ENCODE data around the gene RPP14. TPM values are rescaled to one million over a fixed set of nuclear protein-coding genes. Genes with fewer than 3 reads are reported as not detected.

Gene RPP14
- total and polyA plus RNA-seq, 2 experiments from 2014 or later = 11.7 to 18.6 TPM

DNA sequence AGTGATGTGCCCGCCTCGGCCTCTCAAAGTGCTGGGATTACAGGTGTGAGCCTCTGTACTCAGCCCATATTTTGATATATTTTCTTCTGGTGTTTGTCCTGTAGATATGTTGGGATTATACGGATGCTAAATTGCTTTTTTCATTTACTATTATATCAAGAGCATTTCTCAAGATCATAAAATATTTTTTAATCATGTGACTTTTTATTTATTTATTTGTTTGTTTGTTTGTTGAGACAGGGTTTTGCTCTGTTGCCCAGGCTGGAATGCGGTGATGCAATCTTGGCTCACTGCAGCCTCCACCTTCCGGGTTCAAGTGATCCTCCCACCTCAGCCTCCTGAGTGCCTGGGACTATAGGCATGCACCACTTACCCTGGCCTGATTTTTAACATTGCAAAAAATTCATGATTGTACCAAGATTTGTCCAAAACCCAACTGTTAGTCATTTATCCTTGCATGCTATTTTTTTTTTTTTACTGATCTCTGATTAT lies 23.9 kb downstream of the RPP14 start:
- Histone ChIP-seq H3F3A (replicated peaks; ENCODE audit: low read depth) (no peaks in the 10 kb centered on the region; the same call in 1 of the 2 replicates), H3K9me2 (ENCODE audit: insufficient read depth) (no peaks in the 10 kb centered on the region), H3K79me2 (replicated peaks; ENCODE audit: insufficient read depth) (no peaks in the 10 kb centered on the region), H3K27ac (ENCODE audit: low read depth) (no peak overlapping the region), H2AFZ (no peak overlapping the region), H3K4me3 (no peak overlapping the region), H4K20me1 (replicated peaks; ENCODE audit: insufficient read depth) (no peaks in the 10 kb centered on the region), H3K27me3 (ENCODE audit: insufficient read depth) (peaks cover 25% of the 10 kb centered on the region), H3K4me2 (no peak overlapping the region), H3K4me1 (ENCODE audit: insufficient read depth) (peaks cover 11% of the 10 kb centered on the region), H3K36me3 (ENCODE audit: insufficient read depth) (no peaks in the 10 kb centered on the region)
- H3K9me3 Mint-ChIP-seq = no peaks in the 10 kb centered on the region
- H3K4me1 Mint-ChIP-seq = peaks cover 13% of the 10 kb centered on the region
- no peak for ATAC-seq
- no peaks in the 10 kb centered on the region for H3K36me3 Mint-ChIP-seq (ENCODE audit: low read depth)
- no peak overlapping the region for H3K4me3 Mint-ChIP-seq
- no peak for DNase-seq (ENCODE audit: low spot score)
- H3K27ac Mint-ChIP-seq = no peak overlapping the region
- H3K27me3 Mint-ChIP-seq (ENCODE audit: insufficient read depth, low read depth, poor library complexity) = peaks cover 15% of the 10 kb centered on the region
- TF ChIP-seq, protein P1, sequence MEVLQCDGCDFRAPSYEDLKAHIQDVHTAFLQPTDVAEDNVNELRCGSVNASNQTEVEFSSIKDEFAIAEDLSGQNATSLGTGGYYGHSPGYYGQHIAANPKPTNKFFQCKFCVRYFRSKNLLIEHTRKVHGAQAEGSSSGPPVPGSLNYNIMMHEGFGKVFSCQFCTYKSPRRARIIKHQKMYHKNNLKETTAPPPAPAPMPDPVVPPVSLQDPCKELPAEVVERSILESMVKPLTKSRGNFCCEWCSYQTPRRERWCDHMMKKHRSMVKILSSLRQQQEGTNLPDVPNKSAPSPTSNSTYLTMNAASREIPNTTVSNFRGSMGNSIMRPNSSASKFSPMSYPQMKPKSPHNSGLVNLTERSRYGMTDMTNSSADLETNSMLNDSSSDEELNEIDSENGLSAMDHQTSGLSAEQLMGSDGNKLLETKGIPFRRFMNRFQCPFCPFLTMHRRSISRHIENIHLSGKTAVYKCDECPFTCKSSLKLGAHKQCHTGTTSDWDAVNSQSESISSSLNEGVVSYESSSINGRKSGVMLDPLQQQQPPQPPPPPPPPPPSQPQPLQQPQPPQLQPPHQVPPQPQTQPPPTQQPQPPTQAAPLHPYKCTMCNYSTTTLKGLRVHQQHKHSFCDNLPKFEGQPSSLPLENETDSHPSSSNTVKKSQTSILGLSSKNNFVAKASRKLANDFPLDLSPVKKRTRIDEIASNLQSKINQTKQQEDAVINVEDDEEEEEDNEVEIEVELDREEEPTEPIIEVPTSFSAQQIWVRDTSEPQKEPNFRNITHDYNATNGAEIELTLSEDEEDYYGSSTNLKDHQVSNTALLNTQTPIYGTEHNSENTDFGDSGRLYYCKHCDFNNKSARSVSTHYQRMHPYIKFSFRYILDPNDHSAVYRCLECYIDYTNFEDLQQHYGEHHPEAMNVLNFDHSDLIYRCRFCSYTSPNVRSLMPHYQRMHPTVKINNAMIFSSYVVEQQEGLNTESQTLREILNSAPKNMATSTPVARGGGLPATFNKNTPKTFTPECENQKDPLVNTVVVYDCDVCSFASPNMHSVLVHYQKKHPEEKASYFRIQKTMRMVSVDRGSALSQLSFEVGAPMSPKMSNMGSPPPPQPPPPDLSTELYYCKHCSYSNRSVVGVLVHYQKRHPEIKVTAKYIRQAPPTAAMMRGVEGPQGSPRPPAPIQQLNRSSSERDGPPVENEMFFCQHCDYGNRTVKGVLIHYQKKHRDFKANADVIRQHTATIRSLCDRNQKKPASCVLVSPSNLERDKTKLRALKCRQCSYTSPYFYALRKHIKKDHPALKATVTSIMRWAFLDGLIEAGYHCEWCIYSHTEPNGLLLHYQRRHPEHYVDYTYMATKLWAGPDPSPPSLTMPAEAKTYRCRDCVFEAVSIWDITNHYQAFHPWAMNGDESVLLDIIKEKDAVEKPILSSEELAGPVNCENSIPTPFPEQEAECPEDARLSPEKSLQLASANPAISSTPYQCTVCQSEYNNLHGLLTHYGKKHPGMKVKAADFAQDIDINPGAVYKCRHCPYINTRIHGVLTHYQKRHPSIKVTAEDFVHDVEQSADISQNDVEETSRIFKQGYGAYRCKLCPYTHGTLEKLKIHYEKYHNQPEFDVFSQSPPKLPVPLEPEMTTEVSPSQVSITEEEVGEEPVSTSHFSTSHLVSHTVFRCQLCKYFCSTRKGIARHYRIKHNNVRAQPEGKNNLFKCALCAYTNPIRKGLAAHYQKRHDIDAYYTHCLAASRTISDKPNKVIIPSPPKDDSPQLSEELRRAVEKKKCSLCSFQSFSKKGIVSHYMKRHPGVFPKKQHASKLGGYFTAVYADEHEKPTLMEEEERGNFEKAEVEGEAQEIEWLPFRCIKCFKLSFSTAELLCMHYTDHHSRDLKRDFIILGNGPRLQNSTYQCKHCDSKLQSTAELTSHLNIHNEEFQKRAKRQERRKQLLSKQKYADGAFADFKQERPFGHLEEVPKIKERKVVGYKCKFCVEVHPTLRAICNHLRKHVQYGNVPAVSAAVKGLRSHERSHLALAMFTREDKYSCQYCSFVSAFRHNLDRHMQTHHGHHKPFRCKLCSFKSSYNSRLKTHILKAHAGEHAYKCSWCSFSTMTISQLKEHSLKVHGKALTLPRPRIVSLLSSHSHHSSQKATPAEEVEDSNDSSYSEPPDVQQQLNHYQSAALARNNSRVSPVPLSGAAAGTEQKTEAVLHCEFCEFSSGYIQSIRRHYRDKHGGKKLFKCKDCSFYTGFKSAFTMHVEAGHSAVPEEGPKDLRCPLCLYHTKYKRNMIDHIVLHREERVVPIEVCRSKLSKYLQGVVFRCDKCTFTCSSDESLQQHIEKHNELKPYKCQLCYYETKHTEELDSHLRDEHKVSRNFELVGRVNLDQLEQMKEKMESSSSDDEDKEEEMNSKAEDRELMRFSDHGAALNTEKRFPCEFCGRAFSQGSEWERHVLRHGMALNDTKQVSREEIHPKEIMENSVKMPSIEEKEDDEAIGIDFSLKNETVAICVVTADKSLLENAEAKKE (CRISPR knock-in tag; IDR thresholded peaks at IDR 0.05) = no peak

DNA sequence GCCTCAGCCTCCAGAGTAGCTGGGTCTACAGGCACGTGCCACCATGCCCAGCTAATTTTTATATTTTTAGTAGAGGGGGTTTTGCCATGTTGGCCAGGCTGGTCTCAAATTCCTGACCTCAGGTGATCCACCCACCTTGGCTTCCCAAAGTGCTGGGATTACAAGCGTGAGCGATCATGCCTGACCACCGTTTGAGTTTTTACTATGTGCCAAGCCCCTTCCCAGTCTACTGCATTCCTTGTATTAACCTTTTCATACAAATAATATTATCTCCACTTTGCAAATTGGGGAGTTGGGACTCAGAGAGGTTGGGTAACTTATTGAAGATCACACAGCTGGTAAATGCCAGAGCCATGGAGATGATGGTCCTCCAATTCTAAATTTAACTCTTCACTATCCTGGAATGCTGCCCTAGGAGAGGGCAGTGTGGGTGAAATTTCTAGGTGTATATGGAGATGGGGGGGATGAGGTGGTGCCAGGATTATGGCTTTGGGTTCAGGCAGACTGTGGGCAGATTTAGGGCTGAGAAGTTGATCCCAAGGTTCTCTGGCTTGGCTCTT lies 25.6 kb downstream of the RPP14 start:
- TF ChIP-seq NANOG (IDR thresholded peaks at IDR 0.05; ENCODE audit: borderline replicate concordance) = no peak
- no peaks in the 10 kb centered on the region; the same call in 1 of the 2 replicates for H3F3A ChIP-seq (replicated peaks; ENCODE audit: low read depth)
- Mint-ChIP-seq H3K4me1 (peaks cover 18% of the 10 kb centered on the region), H3K4me3 (peak overlapping the region; percentile 85), H3K27ac (no peak overlapping the region), H3K27me3 (ENCODE audit: insufficient read depth, low read depth, poor library complexity) (peaks cover 15% of the 10 kb centered on the region), H3K9me3 (no peaks in the 10 kb centered on the region), H3K36me3 (ENCODE audit: low read depth) (no peaks in the 10 kb centered on the region)
- no peaks in the 10 kb centered on the region for H3K36me3 ChIP-seq (ENCODE audit: insufficient read depth)
- H3K27me3 ChIP-seq (ENCODE audit: insufficient read depth) = peaks cover 25% of the 10 kb centered on the region
- no peaks in the 10 kb centered on the region for H3K79me2 ChIP-seq (replicated peaks; ENCODE audit: insufficient read depth)
- peak overlapping the region; percentile 93 for H3K4me2 ChIP-seq
- DNase-seq (ENCODE audit: low spot score) (no peak), ATAC-seq (no peak)
- no peaks in the 10 kb centered on the region for H4K20me1 ChIP-seq (replicated peaks; ENCODE audit: insufficient read depth)
- H3K9me2 ChIP-seq (ENCODE audit: insufficient read depth) = no peaks in the 10 kb centered on the region
- H2AFZ ChIP-seq = peak overlapping the region; percentile 100; the same call in 1 of the 2 replicates
- no peak overlapping the region for H3K27ac ChIP-seq (ENCODE audit: low read depth)
- H3K4me3 ChIP-seq = no peak overlapping the region
- H3K4me1 ChIP-seq (ENCODE audit: insufficient read depth) = peaks cover 11% of the 10 kb centered on the region

Data from GM23338 (cell line).